ENCODE results near the gene HSPA4. TPM values are rescaled to one million over a fixed set of nuclear protein-coding genes. Genes with fewer than 3 reads are reported as not detected.

HSPA4 gene
- total RNA-seq, 1 experiment from 2014 or later, result 337 TPM

DNA sequence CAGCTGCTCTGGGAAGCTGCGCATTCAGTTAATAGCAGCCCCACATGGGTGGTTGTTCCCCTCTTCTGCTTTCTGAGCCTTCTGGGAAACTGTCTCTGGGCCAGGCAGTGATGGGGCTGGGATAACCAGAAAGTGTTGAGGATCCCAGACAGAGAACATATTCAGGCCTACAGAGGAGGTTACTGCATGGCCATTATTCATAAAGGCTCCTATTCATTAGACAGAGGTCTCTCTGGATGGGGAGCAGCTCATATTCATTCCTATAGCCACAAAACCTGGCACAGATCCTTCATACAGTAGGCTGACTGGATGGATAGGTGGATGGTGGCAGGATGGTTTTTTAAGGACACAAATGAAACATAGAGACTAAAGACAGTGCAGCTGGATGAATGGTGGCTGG, 76.3 kb downstream of the HSPA4 start:
- intact Hi-C loops (cut with micrococcal nuclease; ENCODE audit: unreplicated experiment), result no loop called here
- H3K4me1 ChIP-seq (ENCODE audit: insufficient read depth, low read length, poor library complexity, severe bottlenecking), result no peaks in the 10 kb centered on the region
- no peak overlapping the region for H3K27ac ChIP-seq (ENCODE audit: low read depth, low read length, poor library complexity, severe bottlenecking)
- ChIA-PET POLR2A (ENCODE audit: low non-redundant PET) (no interaction called here), CTCF (no interaction called here)
- DNase-seq (ENCODE audit: low spot score), result no peak
- no peak overlapping the region for H3K4me3 ChIP-seq (ENCODE audit: low read depth, low read length, poor library complexity, severe bottlenecking)
- no peaks in the 10 kb centered on the region for H3K9me3 ChIP-seq (ENCODE audit: low read depth, low read length, poor library complexity, severe bottlenecking)
- H3K36me3 ChIP-seq (ENCODE audit: insufficient read depth, low read length, poor library complexity, severe bottlenecking), result no peaks in the 10 kb centered on the region
- no peak for TF ChIP-seq EZH2 (IDR thresholded peaks at IDR 0.05; ENCODE audit: borderline replicate concordance, low read depth, low read length, poor library complexity, severe bottlenecking)
- BruUV-seq (replicated peaks), result no TSS peak
- H3K27me3 ChIP-seq (replicated peaks; ENCODE audit: insufficient read depth, low read depth, low read length, poor library complexity), result peaks cover 7% of the 10 kb centered on the region

DNA sequence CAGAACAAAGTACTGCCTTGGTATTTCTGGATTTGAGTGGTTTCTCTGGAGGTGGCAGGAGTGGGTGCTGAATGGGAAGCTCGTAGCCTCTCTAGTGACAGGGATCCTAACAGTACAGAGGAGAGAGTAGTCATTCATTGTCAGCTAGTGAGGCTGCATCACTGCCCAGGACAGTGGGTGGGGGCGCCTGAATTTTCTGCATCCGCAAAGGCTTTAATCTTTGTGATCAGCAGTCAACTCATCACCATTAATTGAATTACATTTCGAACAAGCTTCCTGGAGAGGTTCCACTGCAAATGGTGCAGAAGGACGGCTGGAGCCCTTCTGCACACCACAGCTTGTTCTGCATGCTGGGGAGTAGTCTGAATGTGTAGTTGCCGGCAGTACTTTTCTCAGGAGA, 77.5 kb downstream of the HSPA4 start:
- H3K27me3 ChIP-seq (replicated peaks; ENCODE audit: insufficient read depth, low read depth, low read length, poor library complexity), result peaks cover 7% of the 10 kb centered on the region
- no TSS peak for BruUV-seq (replicated peaks)
- POLR2A ChIA-PET (ENCODE audit: low non-redundant PET), result interaction anchor here (0.6 kb wide), 1 partner anchor 9 kb away, joined by 4 read pairs; no protein-coding TSS in a partner anchor

DNA sequence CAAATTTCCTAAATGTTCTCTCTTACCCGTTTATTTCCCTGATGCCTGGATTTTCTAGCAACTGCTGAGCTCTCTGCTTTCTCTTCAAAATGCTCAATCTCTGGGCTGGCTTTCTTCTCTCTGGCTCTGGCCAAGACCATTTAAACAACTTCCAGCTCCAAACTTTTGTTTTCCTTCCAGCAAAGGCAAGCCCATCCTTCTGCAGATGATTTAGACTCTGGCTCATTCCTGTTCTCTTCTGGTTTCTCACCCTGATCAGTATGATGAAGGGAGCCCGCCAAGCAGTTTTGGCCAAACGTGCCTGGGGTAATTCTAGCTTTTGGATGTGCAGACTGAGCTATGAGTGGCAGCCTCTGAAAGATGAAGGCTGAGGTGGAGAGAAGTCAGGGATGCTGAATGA, 78.1 kb downstream of the HSPA4 start:
- H3K4me3 ChIP-seq (ENCODE audit: low read depth, low read length, poor library complexity, severe bottlenecking), result no peak overlapping the region
- H3K9me3 ChIP-seq (ENCODE audit: low read depth, low read length, poor library complexity, severe bottlenecking), result no peaks in the 10 kb centered on the region
- H3K4me1 ChIP-seq (ENCODE audit: insufficient read depth, low read length, poor library complexity, severe bottlenecking), result no peaks in the 10 kb centered on the region
- peaks cover 7% of the 10 kb centered on the region for H3K27me3 ChIP-seq (replicated peaks; ENCODE audit: insufficient read depth, low read depth, low read length, poor library complexity)
- POLR2A ChIA-PET (ENCODE audit: low non-redundant PET), result no interaction called here
- CTCF ChIA-PET, result no interaction called here
- H3K36me3 ChIP-seq (ENCODE audit: insufficient read depth, low read length, poor library complexity, severe bottlenecking), result no peaks in the 10 kb centered on the region
- DNase-seq (ENCODE audit: low spot score), result no peak
- no peak overlapping the region for H3K27ac ChIP-seq (ENCODE audit: low read depth, low read length, poor library complexity, severe bottlenecking)
- TF ChIP-seq CTCF (conservative IDR thresholded peaks at IDR 0.05; ENCODE audit: low read depth, low read length) (no peak), EZH2 (IDR thresholded peaks at IDR 0.05; ENCODE audit: borderline replicate concordance, low read depth, low read length, poor library complexity, severe bottlenecking) (no peak)
- intact Hi-C loops (cut with micrococcal nuclease; ENCODE audit: unreplicated experiment), result no loop called here
- BruUV-seq (replicated peaks), result no TSS peak

More for the DNA sequence above, 77.5 kb downstream of the HSPA4 start:
- TF ChIP-seq CTCF (conservative IDR thresholded peaks at IDR 0.05; ENCODE audit: low read depth, low read length) (no peak), EZH2 (IDR thresholded peaks at IDR 0.05; ENCODE audit: borderline replicate concordance, low read depth, low read length, poor library complexity, severe bottlenecking) (no peak)
- intact Hi-C loops (cut with micrococcal nuclease; ENCODE audit: unreplicated experiment), result no loop called here
- H3K4me1 ChIP-seq (ENCODE audit: insufficient read depth, low read length, poor library complexity, severe bottlenecking), result no peaks in the 10 kb centered on the region
- H3K27ac ChIP-seq (ENCODE audit: low read depth, low read length, poor library complexity, severe bottlenecking), result no peak overlapping the region
- H3K4me3 ChIP-seq (ENCODE audit: low read depth, low read length, poor library complexity, severe bottlenecking), result no peak overlapping the region
- CTCF ChIA-PET, result no interaction called here
- DNase-seq (ENCODE audit: low spot score), result no peak
- H3K36me3 ChIP-seq (ENCODE audit: insufficient read depth, low read length, poor library complexity, severe bottlenecking), result no peaks in the 10 kb centered on the region
- H3K9me3 ChIP-seq (ENCODE audit: low read depth, low read length, poor library complexity, severe bottlenecking), result no peaks in the 10 kb centered on the region

DNA sequence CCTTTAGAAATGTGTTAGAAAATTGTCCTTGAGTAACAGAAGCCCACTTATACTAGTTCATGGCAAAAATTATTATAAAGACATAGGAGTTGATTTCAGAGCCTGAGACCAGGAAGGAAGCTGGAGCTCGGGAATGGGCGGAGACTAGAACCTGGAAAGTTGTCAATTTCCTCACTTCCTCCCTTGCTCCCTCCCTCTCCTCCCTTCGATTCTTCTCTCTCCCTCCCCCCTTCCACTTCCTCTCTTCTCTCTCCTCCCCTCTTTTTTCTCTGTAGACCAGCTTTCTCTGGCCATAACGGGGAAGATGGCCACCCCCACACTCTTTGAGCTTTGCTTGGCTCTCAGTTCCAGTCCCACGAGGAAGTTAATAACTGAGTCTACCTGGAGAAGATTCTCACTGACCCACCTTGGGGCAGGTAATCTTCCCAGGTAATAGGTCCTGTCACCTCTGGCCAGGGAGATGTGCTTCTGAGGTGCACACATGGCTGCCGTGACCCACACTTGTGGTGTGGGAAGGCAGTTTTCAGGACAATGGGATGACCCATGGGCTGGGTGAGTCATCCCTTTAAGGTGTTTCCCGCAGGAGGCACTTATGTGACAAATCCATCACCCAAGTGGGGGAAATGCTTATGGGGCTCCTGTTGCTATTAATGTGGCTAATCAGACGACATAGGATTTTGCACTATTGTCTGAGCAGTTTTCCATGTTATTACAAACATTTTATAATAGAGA, 78.7 kb downstream of the HSPA4 start:
- no peak overlapping the region for H3K27ac ChIP-seq (ENCODE audit: low read depth, low read length, poor library complexity, severe bottlenecking)
- no TSS peak for BruUV-seq (replicated peaks)
- no peaks in the 10 kb centered on the region for H3K4me1 ChIP-seq (ENCODE audit: insufficient read depth, low read length, poor library complexity, severe bottlenecking)
- H3K27me3 ChIP-seq (replicated peaks; ENCODE audit: insufficient read depth, low read depth, low read length, poor library complexity), result peaks cover 7% of the 10 kb centered on the region
- TF ChIP-seq EZH2 (IDR thresholded peaks at IDR 0.05; ENCODE audit: borderline replicate concordance, low read depth, low read length, poor library complexity, severe bottlenecking), result no peak
- no peak for TF ChIP-seq CTCF (conservative IDR thresholded peaks at IDR 0.05; ENCODE audit: low read depth, low read length)
- no peaks in the 10 kb centered on the region for H3K36me3 ChIP-seq (ENCODE audit: insufficient read depth, low read length, poor library complexity, severe bottlenecking)
- ChIA-PET CTCF (no interaction called here), POLR2A (ENCODE audit: low non-redundant PET) (no interaction called here)
- no peak overlapping the region for H3K4me3 ChIP-seq (ENCODE audit: low read depth, low read length, poor library complexity, severe bottlenecking)
- intact Hi-C loops (cut with micrococcal nuclease; ENCODE audit: unreplicated experiment), result no loop called here
- no peak for DNase-seq (ENCODE audit: low spot score)
- no peaks in the 10 kb centered on the region for H3K9me3 ChIP-seq (ENCODE audit: low read depth, low read length, poor library complexity, severe bottlenecking)

Measured in A673 (cell line).